ENCODE data around the gene DCXR. TPM values are rescaled to one million over a fixed set of nuclear protein-coding genes. Genes with fewer than 3 reads are reported as not detected.
A peak's percentile ranks its signal among the peaks of the same experiment; 100 is the strongest.

Gene DCXR
- total and polyA plus RNA-seq, 2 experiments from 2014 or later, result 70.2 to 75.8 TPM

GRCh38 chr17:82028246-82028645 is 9.3 kb downstream of the DCXR start:
- no peaks in the 10 kb centered on the region for H4K20me1 ChIP-seq (ENCODE audit: insufficient read depth)
- DNase-seq, result no peak
- H3K9ac ChIP-seq, result no peak overlapping the region
- WGBS, 2 experiments (ENCODE audit: low coverage in 1 of 2, low lambda C conversion rate in 2 of 2, missing lambda C conversion rate in 2 of 2), result 91 to 93% methylated on average over 10 to 13 of the region's 13 CpGs
- H3K4me3 ChIP-seq, result no peak overlapping the region
- H3K4me2 ChIP-seq (ENCODE audit: unreplicated experiment), result no peak overlapping the region
- no peak overlapping the region for H3K27ac ChIP-seq
- no peak overlapping the region for H2AFZ ChIP-seq
- H3K36me3 ChIP-seq (ENCODE audit: low read depth), result no peaks in the 10 kb centered on the region
- H3F3A ChIP-seq (ENCODE audit: insufficient read depth), result no peaks in the 10 kb centered on the region
- TF ChIP-seq EZH2 (IDR thresholded peaks at IDR 0.05; ENCODE audit: insufficient read depth, poor library complexity, severe bottlenecking) (no peak), EZH2phosphoT487 (IDR thresholded peaks at IDR 0.05; ENCODE audit: insufficient read depth, low read depth) (no peak)
- no peaks in the 10 kb centered on the region for H3K9me3 ChIP-seq (ENCODE audit: low read depth)
- H3K4me1 ChIP-seq (ENCODE audit: insufficient read depth), result peaks cover 5% of the 10 kb centered on the region; the same call in 1 of the 2 replicates
- H3K27me3 ChIP-seq (replicated peaks; ENCODE audit: insufficient read depth), result no peaks in the 10 kb centered on the region
- in situ Hi-C loops (cut with MboI), result no loop called here
- H3K9me2 ChIP-seq (ENCODE audit: insufficient read depth), result no peaks in the 10 kb centered on the region
- H3K79me2 ChIP-seq (ENCODE audit: insufficient read depth), result no peaks in the 10 kb centered on the region

GRCh38 chr17:82025401-82026107 is 11.9 kb downstream of the DCXR start:
- in situ Hi-C loops (cut with MboI), result no loop called here
- H4K20me1 ChIP-seq (ENCODE audit: insufficient read depth), result no peaks in the 10 kb centered on the region

GRCh38 chr17:82024859-82025258 is 12.6 kb downstream of the DCXR start:
- Histone ChIP-seq H4K20me1 (ENCODE audit: insufficient read depth) (no peaks in the 10 kb centered on the region), H3K36me3 (ENCODE audit: low read depth) (no peaks in the 10 kb centered on the region), H3K9ac (no peak overlapping the region), H3K4me3 (no peak overlapping the region), H3K79me2 (ENCODE audit: insufficient read depth) (no peaks in the 10 kb centered on the region), H3K4me1 (ENCODE audit: insufficient read depth) (peaks cover 5% of the 10 kb centered on the region; the same call in 1 of the 2 replicates), H3K4me2 (ENCODE audit: unreplicated experiment) (no peak overlapping the region), H3K9me3 (ENCODE audit: low read depth) (no peaks in the 10 kb centered on the region), H3K27me3 (replicated peaks; ENCODE audit: insufficient read depth) (no peaks in the 10 kb centered on the region), H3K27ac (no peak overlapping the region), H3F3A (ENCODE audit: insufficient read depth) (no peaks in the 10 kb centered on the region), H2AFZ (no peak overlapping the region), H3K9me2 (ENCODE audit: insufficient read depth) (no peaks in the 10 kb centered on the region)
- DNase-seq, result no peak
- in situ Hi-C loops (cut with MboI), result no loop called here
- WGBS, 2 experiments (ENCODE audit: low coverage in 1 of 2, low lambda C conversion rate in 2 of 2, missing lambda C conversion rate in 2 of 2), result 92 to 95% methylated on average over 17 of the region's 17 CpGs
- TF ChIP-seq EZH2 (IDR thresholded peaks at IDR 0.05; ENCODE audit: insufficient read depth, poor library complexity, severe bottlenecking), result no peak
- TF ChIP-seq EZH2phosphoT487 (IDR thresholded peaks at IDR 0.05; ENCODE audit: insufficient read depth, low read depth), result no peak

More at GRCh38 chr17:82025401-82026107, 11.9 kb downstream of the DCXR start:
- Histone ChIP-seq H3F3A (ENCODE audit: insufficient read depth) (no peaks in the 10 kb centered on the region), H3K4me1 (ENCODE audit: insufficient read depth) (peaks cover 5% of the 10 kb centered on the region; the same call in 1 of the 2 replicates), H3K36me3 (ENCODE audit: low read depth) (no peaks in the 10 kb centered on the region), H3K9me3 (ENCODE audit: low read depth) (no peaks in the 10 kb centered on the region), H3K9me2 (ENCODE audit: insufficient read depth) (no peaks in the 10 kb centered on the region), H3K9ac (no peak overlapping the region), H3K4me3 (no peak overlapping the region), H3K27me3 (replicated peaks; ENCODE audit: insufficient read depth) (no peaks in the 10 kb centered on the region), H3K79me2 (ENCODE audit: insufficient read depth) (no peaks in the 10 kb centered on the region), H3K4me2 (ENCODE audit: unreplicated experiment) (no peak overlapping the region), H3K27ac (no peak overlapping the region), H2AFZ (no peak overlapping the region)
- TF ChIP-seq EZH2 (IDR thresholded peaks at IDR 0.05; ENCODE audit: insufficient read depth, poor library complexity, severe bottlenecking) (no peak), EZH2phosphoT487 (IDR thresholded peaks at IDR 0.05; ENCODE audit: insufficient read depth, low read depth) (no peak)
- no peak for DNase-seq
- 92% methylated on average over 21 to 25 of the region's 25 CpGs for WGBS, 2 experiments (ENCODE audit: low coverage in 1 of 2, low lambda C conversion rate in 2 of 2, missing lambda C conversion rate in 2 of 2)

GRCh38 chr17:82023447-82024241 is 13.9 kb downstream of the DCXR start:
- no peaks in the 10 kb centered on the region for H3K27me3 ChIP-seq (replicated peaks; ENCODE audit: insufficient read depth)
- TF ChIP-seq EZH2 (IDR thresholded peaks at IDR 0.05; ENCODE audit: insufficient read depth, poor library complexity, severe bottlenecking) (no peak), EZH2phosphoT487 (IDR thresholded peaks at IDR 0.05; ENCODE audit: insufficient read depth, low read depth) (no peak)
- WGBS, 2 experiments (ENCODE audit: low coverage in 1 of 2, low lambda C conversion rate in 2 of 2, missing lambda C conversion rate in 2 of 2), result 7 to 9% methylated on average over 51 of the region's 55 CpGs
- H3K4me2 ChIP-seq (ENCODE audit: unreplicated experiment), result peak overlapping the region; percentile 83
- peak; percentile 56 for DNase-seq
- H3K9me2 ChIP-seq (ENCODE audit: insufficient read depth), result no peaks in the 10 kb centered on the region
- H3K36me3 ChIP-seq (ENCODE audit: low read depth), result no peaks in the 10 kb centered on the region
- H3K4me1 ChIP-seq (ENCODE audit: insufficient read depth), result peaks cover 5% of the 10 kb centered on the region; the same call in 1 of the 2 replicates
- H3K27ac ChIP-seq, result no peak overlapping the region
- in situ Hi-C loops (cut with MboI), result no loop called here
- peak overlapping the region; percentile 81 for H3K4me3 ChIP-seq
- no peaks in the 10 kb centered on the region for H3K9me3 ChIP-seq (ENCODE audit: low read depth)
- H3K79me2 ChIP-seq (ENCODE audit: insufficient read depth), result no peaks in the 10 kb centered on the region
- H4K20me1 ChIP-seq (ENCODE audit: insufficient read depth), result no peaks in the 10 kb centered on the region
- peak overlapping the region; percentile 58 for H3K9ac ChIP-seq
- peak overlapping the region; percentile 73 for H2AFZ ChIP-seq
- H3F3A ChIP-seq (ENCODE audit: insufficient read depth), result no peaks in the 10 kb centered on the region
